ENCODE measurements around the gene TPR. TPM values are rescaled to one million over a fixed set of nuclear protein-coding genes. Genes with fewer than 3 reads are reported as not detected.

The TPR gene
- total RNA-seq, 1 donor from 2014 or later = 112 TPM

DNA sequence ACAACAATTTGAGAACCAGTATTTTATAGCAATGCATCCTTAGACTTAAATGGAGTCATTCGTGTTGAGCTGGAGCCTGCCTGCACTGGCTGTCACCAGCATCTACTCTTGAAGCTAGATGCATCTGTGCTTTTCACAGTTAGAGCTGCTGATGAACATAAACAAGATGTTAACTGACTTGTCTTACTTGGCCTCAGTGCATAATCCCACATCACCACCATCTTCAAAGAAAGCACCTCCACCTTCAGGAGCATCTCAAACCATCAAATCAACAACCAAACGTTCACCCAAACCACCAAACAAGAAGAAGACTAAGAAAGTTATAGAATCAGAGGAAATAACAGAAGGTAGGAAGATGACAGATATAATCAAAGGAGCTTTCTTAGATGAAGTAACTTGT is 71.1 kb downstream of the TPR start:
- Mint-ChIP-seq H3K4me3 (ENCODE audit: unreplicated experiment) (no peak overlapping the region), H3K36me3 (ENCODE audit: unreplicated experiment) (no peaks in the 10 kb centered on the region), H3K27ac (ENCODE audit: unreplicated experiment) (no peak overlapping the region), H3K9me3 (ENCODE audit: unreplicated experiment) (no peaks in the 10 kb centered on the region), H3K4me1 (ENCODE audit: low read depth, unreplicated experiment) (peaks cover 12% of the 10 kb centered on the region), H3K27me3 (ENCODE audit: unreplicated experiment) (peaks cover under 1% of the 10 kb centered on the region)
- TF ChIP-seq, protein P1, sequence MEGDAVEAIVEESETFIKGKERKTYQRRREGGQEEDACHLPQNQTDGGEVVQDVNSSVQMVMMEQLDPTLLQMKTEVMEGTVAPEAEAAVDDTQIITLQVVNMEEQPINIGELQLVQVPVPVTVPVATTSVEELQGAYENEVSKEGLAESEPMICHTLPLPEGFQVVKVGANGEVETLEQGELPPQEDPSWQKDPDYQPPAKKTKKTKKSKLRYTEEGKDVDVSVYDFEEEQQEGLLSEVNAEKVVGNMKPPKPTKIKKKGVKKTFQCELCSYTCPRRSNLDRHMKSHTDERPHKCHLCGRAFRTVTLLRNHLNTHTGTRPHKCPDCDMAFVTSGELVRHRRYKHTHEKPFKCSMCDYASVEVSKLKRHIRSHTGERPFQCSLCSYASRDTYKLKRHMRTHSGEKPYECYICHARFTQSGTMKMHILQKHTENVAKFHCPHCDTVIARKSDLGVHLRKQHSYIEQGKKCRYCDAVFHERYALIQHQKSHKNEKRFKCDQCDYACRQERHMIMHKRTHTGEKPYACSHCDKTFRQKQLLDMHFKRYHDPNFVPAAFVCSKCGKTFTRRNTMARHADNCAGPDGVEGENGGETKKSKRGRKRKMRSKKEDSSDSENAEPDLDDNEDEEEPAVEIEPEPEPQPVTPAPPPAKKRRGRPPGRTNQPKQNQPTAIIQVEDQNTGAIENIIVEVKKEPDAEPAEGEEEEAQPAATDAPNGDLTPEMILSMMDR (IDR thresholded peaks at IDR 0.05; ENCODE audit: partially characterized antibody, unreplicated experiment) = no peak
- DNase-seq = no peak

DNA sequence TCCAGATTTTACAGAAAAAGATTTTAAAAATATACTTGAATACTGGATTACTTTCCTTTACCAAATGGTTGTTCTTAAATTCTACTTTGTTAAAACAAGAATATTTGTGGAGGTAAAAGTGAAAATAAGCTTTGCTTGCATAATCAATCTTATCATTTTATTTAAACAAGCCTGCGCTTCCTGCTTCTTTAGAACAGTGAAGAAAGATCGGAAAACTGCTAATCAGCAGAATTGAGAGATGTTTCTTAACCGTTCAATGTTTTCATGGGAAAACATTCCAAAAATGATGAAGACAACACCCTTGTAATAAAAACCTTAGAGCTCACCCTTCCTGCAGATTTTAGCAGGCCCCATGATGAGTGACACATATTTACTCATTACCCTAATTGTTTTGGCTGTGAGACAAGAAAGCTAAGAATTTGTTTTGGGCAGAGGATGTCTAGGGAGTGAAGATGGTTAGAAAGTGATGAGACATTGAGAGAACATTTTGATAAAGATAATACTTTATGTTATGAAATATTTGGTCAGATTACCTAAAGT is 72.6 kb downstream of the TPR start:
- Mint-ChIP-seq H3K4me3 (ENCODE audit: unreplicated experiment) (no peak overlapping the region), H3K27ac (ENCODE audit: unreplicated experiment) (no peak overlapping the region)

DNA sequence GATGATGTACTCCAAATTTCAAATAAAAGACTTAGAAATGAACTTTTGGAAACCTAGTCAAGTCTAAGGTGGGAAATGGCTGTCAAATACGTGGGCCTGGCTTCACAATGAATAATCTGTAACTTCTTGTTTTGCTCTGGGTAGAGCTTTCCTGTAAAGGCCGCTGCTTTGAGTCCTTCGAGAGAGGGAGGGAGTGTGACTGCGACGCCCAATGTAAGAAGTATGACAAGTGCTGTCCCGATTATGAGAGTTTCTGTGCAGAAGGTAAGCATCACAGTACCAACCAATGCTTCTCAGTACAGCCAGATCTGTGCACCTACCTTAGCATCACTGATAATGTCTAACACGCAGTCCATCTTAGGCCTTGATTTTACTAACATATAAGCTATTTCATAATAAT is 73.6 kb downstream of the TPR start:
- Mint-ChIP-seq H3K36me3 (ENCODE audit: unreplicated experiment) (no peaks in the 10 kb centered on the region), H3K4me1 (ENCODE audit: low read depth, unreplicated experiment) (peaks cover 12% of the 10 kb centered on the region), H3K27ac (ENCODE audit: unreplicated experiment) (no peak overlapping the region), H3K4me3 (ENCODE audit: unreplicated experiment) (no peak overlapping the region), H3K27me3 (ENCODE audit: unreplicated experiment) (peaks cover 1% of the 10 kb centered on the region), H3K9me3 (ENCODE audit: unreplicated experiment) (no peaks in the 10 kb centered on the region)
- TF ChIP-seq, protein P1 (IDR thresholded peaks at IDR 0.05; ENCODE audit: partially characterized antibody, unreplicated experiment) = no peak
- DNase-seq = no peak

More for the DNA sequence above, 72.6 kb downstream of the TPR start:
- Mint-ChIP-seq H3K27me3 (ENCODE audit: unreplicated experiment) (peaks cover 1% of the 10 kb centered on the region), H3K4me1 (ENCODE audit: low read depth, unreplicated experiment) (peaks cover 12% of the 10 kb centered on the region), H3K9me3 (ENCODE audit: unreplicated experiment) (no peaks in the 10 kb centered on the region), H3K36me3 (ENCODE audit: unreplicated experiment) (no peaks in the 10 kb centered on the region)
- TF ChIP-seq, protein P1 (IDR thresholded peaks at IDR 0.05; ENCODE audit: partially characterized antibody, unreplicated experiment) = no peak
- DNase-seq = no peak

DNA sequence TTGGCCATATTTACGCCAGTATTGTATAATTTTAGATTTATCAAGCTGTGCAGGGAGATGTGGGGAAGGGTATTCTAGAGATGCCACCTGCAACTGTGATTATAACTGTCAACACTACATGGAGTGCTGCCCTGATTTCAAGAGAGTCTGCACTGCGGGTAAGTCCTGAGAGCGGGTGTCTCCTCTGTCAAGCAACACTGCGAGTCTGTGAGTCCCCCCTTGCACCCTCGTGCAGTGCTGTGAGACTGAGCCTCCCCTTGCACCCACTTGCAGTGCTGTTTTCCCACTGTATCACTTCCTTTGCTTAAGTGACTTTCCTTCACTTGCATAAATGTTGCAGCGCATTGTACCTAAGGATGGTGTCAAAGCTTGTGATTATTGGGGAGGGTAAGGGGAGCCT is 75.0 kb downstream of the TPR start:
- Mint-ChIP-seq H3K9me3 (ENCODE audit: unreplicated experiment) (no peaks in the 10 kb centered on the region), H3K4me3 (ENCODE audit: unreplicated experiment) (no peak overlapping the region)

DNA sequence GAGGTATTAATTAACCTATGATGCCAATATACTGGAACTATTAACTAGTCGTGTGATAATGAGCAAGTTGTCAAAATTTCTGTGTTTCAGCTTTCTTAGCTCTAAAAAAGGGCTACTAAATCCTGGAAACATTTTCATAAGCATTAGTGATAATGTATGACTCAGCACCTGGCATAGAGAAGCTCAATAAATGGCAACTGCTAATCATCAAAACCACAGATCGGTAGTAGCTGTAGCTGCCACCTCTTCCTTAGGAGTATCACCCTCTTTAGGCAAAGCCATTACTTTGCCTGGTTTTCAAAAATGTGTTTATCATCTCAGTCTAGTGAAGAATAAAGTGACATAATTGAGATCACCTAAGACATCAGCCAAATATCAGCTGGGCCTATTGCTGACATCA is 75.5 kb downstream of the TPR start:
- TF ChIP-seq, protein P1 (IDR thresholded peaks at IDR 0.05; ENCODE audit: partially characterized antibody, unreplicated experiment) = no peak
- DNase-seq = no peak
- H3K9me3 Mint-ChIP-seq (ENCODE audit: unreplicated experiment) = no peaks in the 10 kb centered on the region

More for the DNA sequence above, 75.0 kb downstream of the TPR start:
- Mint-ChIP-seq H3K27ac (ENCODE audit: unreplicated experiment) (no peak overlapping the region), H3K4me1 (ENCODE audit: low read depth, unreplicated experiment) (peaks cover 3% of the 10 kb centered on the region), H3K36me3 (ENCODE audit: unreplicated experiment) (no peaks in the 10 kb centered on the region), H3K27me3 (ENCODE audit: unreplicated experiment) (peaks cover 1% of the 10 kb centered on the region)
- DNase-seq = no peak
- TF ChIP-seq, protein P1 (IDR thresholded peaks at IDR 0.05; ENCODE audit: partially characterized antibody, unreplicated experiment) = no peak

More for the DNA sequence above, 75.5 kb downstream of the TPR start:
- Mint-ChIP-seq H3K4me1 (ENCODE audit: low read depth, unreplicated experiment) (no peaks in the 10 kb centered on the region), H3K36me3 (ENCODE audit: unreplicated experiment) (no peaks in the 10 kb centered on the region), H3K4me3 (ENCODE audit: unreplicated experiment) (no peak overlapping the region), H3K27me3 (ENCODE audit: unreplicated experiment) (peaks cover 1% of the 10 kb centered on the region), H3K27ac (ENCODE audit: unreplicated experiment) (no peak overlapping the region)

Measured in glutamatergic neuron (in vitro differentiated cells).